Thyroid gland (tissue), 4 donors: ENCODE measurements around the gene MSX2.

Source experiments
- CTCF ChIP-seq, 6 experiments: fragments of 200-600 bp in 3 of 6; fragments of 450-650 bp in 3 of 6; sonication (generic) in 3 of 6; IDR thresholded peaks; one replicate each; pipeline ENCODE4 v1.5.1; 2016 to 2019; ENCODE audit warnings: antibody characterized with exemption in 6 of 6, mild to moderate bottlenecking in 2 of 6, inconsistent platforms in 1 of 6, moderate library complexity in 1 of 6
- POLR2A ChIP-seq, 2 donors: fragments of 450-650 bp; IDR thresholded peaks; one replicate each; pipeline ENCODE4 v1.6.1; 2017; ENCODE audit warnings: antibody characterized with exemption in 2 of 2, mild to moderate bottlenecking in 2 of 2, moderate library complexity in 1 of 2

GRCh38 chr5:174733836-174734235 lies 9.5 kb downstream of the MSX2 start:
- TF ChIP-seq CTCF (IDR thresholded peaks at IDR 0.05) (no peak), POLR2A (IDR thresholded peaks at IDR 0.05) (no peak)
